Measurements from ENCODE around the gene GRB2.
"Not testable (repeated sequence)": the region's sequence is repeated elsewhere in the genome, so short reads cannot be mapped to it uniquely, and the experiment has no call there.

Gene GRB2

DNA sequence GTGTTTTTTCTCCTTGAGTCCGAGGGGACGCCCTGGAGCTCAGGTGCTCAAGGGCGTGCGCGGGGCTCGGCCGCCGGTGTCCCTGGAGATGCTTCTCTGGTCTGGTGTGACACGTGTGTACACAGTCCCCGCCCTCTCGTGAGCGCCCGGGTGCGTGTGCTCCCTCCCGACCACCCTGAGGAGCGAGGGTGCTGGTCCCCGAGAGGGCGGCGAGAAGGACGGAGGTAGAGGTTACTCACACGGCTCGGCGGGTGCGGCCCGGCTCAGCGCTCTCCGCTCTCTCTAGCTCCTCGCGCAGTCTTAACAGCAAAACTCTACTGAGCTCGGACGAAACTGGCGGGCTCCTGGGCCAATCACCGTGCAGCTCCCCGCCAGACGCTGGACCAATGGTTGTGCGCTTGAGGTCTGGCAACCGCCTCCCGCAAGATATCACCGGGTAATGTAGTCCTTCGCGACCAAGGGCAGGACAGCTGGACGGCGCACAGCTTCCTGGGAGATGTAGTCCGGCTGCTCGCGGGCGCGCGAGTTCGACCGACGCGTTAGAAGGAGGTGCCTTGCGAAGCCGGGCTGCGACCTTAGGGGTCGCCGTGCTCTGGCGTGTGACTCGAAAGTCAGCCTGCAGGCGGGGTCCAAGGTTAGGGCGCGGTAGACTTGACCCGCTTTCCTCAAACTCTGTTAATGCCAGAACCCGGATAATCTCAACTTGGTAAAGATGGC is 116.2 kb downstream of the GRB2 start, which contains the start of gene SLC25A19:
TSS of gene SLC25A19 (minus strand) at position 319 of the 717 bp plus-strand sequence. CDS start 2,669 bp downstream, outside the sequence.
- peak within 1 kb of the TSS; percentile 88 for H3K4me3 ChIP-seq (ENCODE audit: insufficient read depth, low read depth, low read length)
- H3K27me3 ChIP-seq (ENCODE audit: control insufficient read depth, insufficient read depth, low read length, poor library complexity, severe bottlenecking) = peaks cover 18% of the 10 kb centered on the region
- no peaks in the 10 kb centered on the region for H3K4me1 ChIP-seq (ENCODE audit: control insufficient read depth, insufficient read depth, low read length)
- no peak within 1 kb of the TSS for H3K27ac ChIP-seq (ENCODE audit: insufficient read depth, low read depth, low read length, poor library complexity, severe bottlenecking)
- no peaks in the 10 kb centered on the region for H3K9me3 ChIP-seq (ENCODE audit: control insufficient read depth, low read length)
- H3K36me3 ChIP-seq (ENCODE audit: control insufficient read depth, insufficient read depth, low read length) = no peaks in the 10 kb centered on the region
- WGBS, 2 experiments = 0 to 1% methylated on average over 65 of the region's 65 CpGs

GRCh38 chr17:75288770-75289114 is 116.7 kb downstream of the GRB2 start:
- no peaks in the 10 kb centered on the region for H3K9me3 ChIP-seq (ENCODE audit: control insufficient read depth, low read length)
- no peaks in the 10 kb centered on the region for H3K4me1 ChIP-seq (ENCODE audit: control insufficient read depth, insufficient read depth, low read length)
- no peak overlapping the region for H3K27ac ChIP-seq (ENCODE audit: insufficient read depth, low read depth, low read length, poor library complexity, severe bottlenecking)
- 1% methylated on average over 14 of the region's 14 CpGs for WGBS, 2 experiments
- H3K4me3 ChIP-seq (ENCODE audit: insufficient read depth, low read depth, low read length) = peak overlapping the region; percentile 88
- H3K36me3 ChIP-seq (ENCODE audit: control insufficient read depth, insufficient read depth, low read length) = no peaks in the 10 kb centered on the region
- peaks cover 18% of the 10 kb centered on the region for H3K27me3 ChIP-seq (ENCODE audit: control insufficient read depth, insufficient read depth, low read length, poor library complexity, severe bottlenecking)

DNA sequence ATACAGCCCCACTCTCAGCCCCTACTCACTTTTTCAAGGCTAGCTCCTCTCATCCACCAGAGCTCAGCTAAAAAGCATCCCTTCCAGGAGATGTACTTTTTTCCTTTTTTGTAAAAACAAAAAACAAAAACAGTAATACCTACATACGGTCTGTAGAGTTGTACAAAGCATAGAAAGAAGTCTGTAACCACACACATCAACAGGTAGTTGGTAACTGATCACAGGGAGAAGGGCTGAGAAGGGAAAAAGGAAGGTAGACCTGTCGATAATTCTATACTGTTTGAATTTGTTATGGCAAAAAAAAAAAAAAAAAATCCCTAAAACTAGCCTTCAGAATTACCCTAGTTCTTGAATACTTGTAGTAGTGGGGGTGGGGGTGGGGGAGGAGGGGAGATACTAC is 117.1 kb downstream of the GRB2 start:
- Histone ChIP-seq H3K27ac (ENCODE audit: insufficient read depth, low read depth, low read length, poor library complexity, severe bottlenecking) (no peak overlapping the region), H3K27me3 (ENCODE audit: control insufficient read depth, insufficient read depth, low read length, poor library complexity, severe bottlenecking) (peaks cover 18% of the 10 kb centered on the region), H3K4me1 (ENCODE audit: control insufficient read depth, insufficient read depth, low read length) (no peaks in the 10 kb centered on the region), H3K4me3 (ENCODE audit: insufficient read depth, low read depth, low read length) (peak overlapping the region; percentile 88), H3K9me3 (ENCODE audit: control insufficient read depth, low read length) (no peaks in the 10 kb centered on the region), H3K36me3 (ENCODE audit: control insufficient read depth, insufficient read depth, low read length) (no peaks in the 10 kb centered on the region)
- no CpG with 5 or more reads among the region's 2 CpGs for WGBS, 2 experiments

DNA sequence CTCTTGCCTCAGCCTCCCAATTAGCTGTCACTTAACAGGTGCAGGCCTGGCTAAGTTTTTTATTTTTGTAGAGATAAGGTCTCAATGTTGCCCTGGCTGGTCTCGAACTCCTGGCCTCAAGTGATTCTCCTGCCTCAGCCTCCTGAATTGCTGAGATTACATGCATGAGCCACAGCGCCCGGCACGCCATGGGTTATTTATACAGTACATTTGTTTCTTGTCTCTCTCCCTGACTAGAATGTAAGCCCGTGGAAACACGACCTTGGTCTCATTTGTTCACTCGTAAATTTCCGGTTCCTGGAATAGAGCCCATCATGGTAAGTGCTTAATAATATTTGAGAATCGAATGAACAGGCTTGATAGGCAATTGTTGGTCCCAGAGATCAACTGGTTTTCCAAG is 118.3 kb downstream of the GRB2 start:
- peaks cover 18% of the 10 kb centered on the region for H3K27me3 ChIP-seq (ENCODE audit: control insufficient read depth, insufficient read depth, low read length, poor library complexity, severe bottlenecking)
- H3K36me3 ChIP-seq (ENCODE audit: control insufficient read depth, insufficient read depth, low read length) = no peaks in the 10 kb centered on the region
- WGBS, 2 experiments = 94 to 97% methylated on average over 9 of the region's 9 CpGs
- no peaks in the 10 kb centered on the region for H3K4me1 ChIP-seq (ENCODE audit: control insufficient read depth, insufficient read depth, low read length)
- no peaks in the 10 kb centered on the region for H3K9me3 ChIP-seq (ENCODE audit: control insufficient read depth, low read length)
- H3K4me3 ChIP-seq (ENCODE audit: insufficient read depth, low read depth, low read length) = no peak overlapping the region
- no peak overlapping the region for H3K27ac ChIP-seq (ENCODE audit: insufficient read depth, low read depth, low read length, poor library complexity, severe bottlenecking)

- Histone ChIP-seq H3K27ac (ENCODE audit: insufficient read depth, low read depth, low read length, poor library complexity, severe bottlenecking) (no peak overlapping the region), H3K4me1 (ENCODE audit: control insufficient read depth, insufficient read depth, low read length) (no peaks in the 10 kb centered on the region), H3K4me3 (ENCODE audit: insufficient read depth, low read depth, low read length) (no peak overlapping the region), H3K9me3 (ENCODE audit: control insufficient read depth, low read length) (no peaks in the 10 kb centered on the region), H3K27me3 (ENCODE audit: control insufficient read depth, insufficient read depth, low read length, poor library complexity, severe bottlenecking) (peaks cover 15% of the 10 kb centered on the region), H3K36me3 (ENCODE audit: control insufficient read depth, insufficient read depth, low read length) (no peaks in the 10 kb centered on the region)
- 92 to 94% methylated on average over 6 of the region's 6 CpGs for WGBS, 2 experiments
These were observed 120.4 kb downstream of the GRB2 start for GRCh38 chr17:75285123-75285522.

DNA sequence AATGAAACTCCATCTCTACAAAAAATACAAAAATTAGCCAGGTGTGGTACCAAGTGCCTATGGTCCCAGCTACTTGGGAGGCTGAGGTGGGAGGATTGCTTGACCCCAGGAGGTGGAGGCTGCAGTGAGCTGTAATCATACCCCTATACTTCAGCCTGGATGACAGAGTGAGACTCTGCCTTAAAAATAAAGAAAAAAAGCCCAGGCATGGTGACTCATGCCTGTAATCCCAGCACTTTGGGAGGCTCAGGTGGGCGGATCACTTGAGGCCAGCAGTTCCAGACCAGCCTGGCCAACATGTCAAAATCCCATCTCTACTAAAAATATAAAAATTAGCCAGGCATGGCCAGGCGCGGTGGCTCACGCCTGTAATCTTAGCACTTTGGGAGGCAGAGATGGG is 125.3 kb downstream of the GRB2 start:
- H3K27ac ChIP-seq (ENCODE audit: insufficient read depth, low read depth, low read length, poor library complexity, severe bottlenecking); H3K4me3 ChIP-seq (ENCODE audit: insufficient read depth, low read depth, low read length); H3K36me3 ChIP-seq (ENCODE audit: control insufficient read depth, insufficient read depth, low read length); H3K4me1 ChIP-seq (ENCODE audit: control insufficient read depth, insufficient read depth, low read length); H3K9me3 ChIP-seq (ENCODE audit: control insufficient read depth, low read length); H3K27me3 ChIP-seq (ENCODE audit: control insufficient read depth, insufficient read depth, low read length, poor library complexity, severe bottlenecking): not testable (repeated sequence)
- WGBS, 2 experiments = 93 to 95% methylated on average over 4 of the region's 4 CpGs

DNA sequence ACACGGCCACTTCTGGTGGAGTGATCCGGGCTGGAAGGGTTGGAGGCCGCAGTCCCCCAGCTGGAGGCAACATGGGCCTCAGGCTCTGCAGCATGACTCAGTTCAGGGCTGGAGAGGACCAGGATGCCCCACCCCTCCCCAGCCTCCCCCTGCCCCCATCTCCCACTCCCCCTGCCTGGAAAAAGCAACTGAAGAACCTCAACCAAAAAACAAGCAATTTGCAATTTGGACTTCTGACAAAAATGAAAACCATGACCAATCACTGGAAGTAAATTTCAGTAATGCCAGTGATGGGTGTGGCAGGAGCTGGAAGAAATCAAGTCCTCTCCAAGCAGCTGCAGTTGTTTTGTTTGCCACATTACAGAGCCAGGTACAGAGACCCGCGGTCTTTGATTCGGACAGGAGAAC is 127.8 kb downstream of the GRB2 start:
- Histone ChIP-seq H3K36me3 (ENCODE audit: control insufficient read depth, insufficient read depth, low read length) (no peaks in the 10 kb centered on the region), H3K27me3 (ENCODE audit: control insufficient read depth, insufficient read depth, low read length, poor library complexity, severe bottlenecking) (no peaks in the 10 kb centered on the region), H3K4me1 (ENCODE audit: control insufficient read depth, insufficient read depth, low read length) (no peaks in the 10 kb centered on the region), H3K9me3 (ENCODE audit: control insufficient read depth, low read length) (no peaks in the 10 kb centered on the region), H3K27ac (ENCODE audit: insufficient read depth, low read depth, low read length, poor library complexity, severe bottlenecking) (no peak overlapping the region), H3K4me3 (ENCODE audit: insufficient read depth, low read depth, low read length) (no peak overlapping the region)
- WGBS, 2 experiments = 91 to 95% methylated on average over 6 of the region's 6 CpGs

DNA sequence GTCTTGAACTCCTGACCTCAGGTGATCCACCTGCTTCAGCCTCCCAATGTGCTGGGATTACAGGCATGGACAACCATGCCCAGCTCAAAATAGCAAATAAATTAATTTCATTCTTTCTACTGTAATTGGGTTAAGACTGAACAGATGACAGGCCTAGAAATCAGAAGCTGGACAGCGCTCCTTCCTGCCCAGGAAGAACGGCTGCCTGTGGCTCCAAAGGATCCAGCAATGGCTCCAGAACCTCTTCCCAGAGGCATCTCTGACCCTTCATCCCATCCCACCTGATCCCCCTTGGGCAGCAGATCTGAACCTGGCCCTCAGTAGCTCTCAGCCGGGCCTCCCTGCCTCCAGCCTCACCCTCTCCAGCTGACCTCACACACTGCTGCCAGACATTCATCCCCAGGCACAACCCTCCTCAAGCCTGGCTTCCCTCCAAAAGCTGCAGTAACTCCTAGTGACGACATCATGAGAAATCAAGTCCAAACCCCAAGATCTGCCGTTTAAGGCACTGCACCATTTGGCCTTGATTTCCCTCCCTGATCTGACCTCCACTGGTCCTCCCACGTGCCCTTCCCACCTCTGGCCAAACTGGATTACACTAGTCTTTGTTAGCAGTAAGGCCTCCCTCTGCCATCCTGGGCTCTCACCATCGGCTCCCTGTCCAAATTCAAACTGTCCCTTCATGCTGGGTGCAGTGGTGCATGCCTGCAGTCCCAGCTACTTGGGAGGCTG is 131.3 kb downstream of the GRB2 start:
- Histone ChIP-seq H3K4me1 (ENCODE audit: control insufficient read depth, insufficient read depth, low read length) (peaks cover 7% of the 10 kb centered on the region), H3K27ac (ENCODE audit: insufficient read depth, low read depth, low read length, poor library complexity, severe bottlenecking) (no peak overlapping the region), H3K9me3 (ENCODE audit: control insufficient read depth, low read length) (no peaks in the 10 kb centered on the region), H3K36me3 (ENCODE audit: control insufficient read depth, insufficient read depth, low read length) (no peaks in the 10 kb centered on the region), H3K4me3 (ENCODE audit: insufficient read depth, low read depth, low read length) (no peak overlapping the region), H3K27me3 (ENCODE audit: control insufficient read depth, insufficient read depth, low read length, poor library complexity, severe bottlenecking) (peaks cover 7% of the 10 kb centered on the region)
- 91 to 95% methylated on average over 7 of the region's 7 CpGs for WGBS, 2 experiments

- Histone ChIP-seq H3K9me3 (ENCODE audit: control insufficient read depth, low read length) (no peaks in the 10 kb centered on the region), H3K27me3 (ENCODE audit: control insufficient read depth, insufficient read depth, low read length, poor library complexity, severe bottlenecking) (peaks cover 7% of the 10 kb centered on the region), H3K4me1 (ENCODE audit: control insufficient read depth, insufficient read depth, low read length) (peaks cover 7% of the 10 kb centered on the region), H3K4me3 (ENCODE audit: insufficient read depth, low read depth, low read length) (no peak overlapping the region), H3K36me3 (ENCODE audit: control insufficient read depth, insufficient read depth, low read length) (no peaks in the 10 kb centered on the region), H3K27ac (ENCODE audit: insufficient read depth, low read depth, low read length, poor library complexity, severe bottlenecking) (no peak overlapping the region)
- WGBS, 2 experiments = 93 to 99% methylated on average over 3 of the region's 3 CpGs
These were observed 132.7 kb downstream of the GRB2 start for GRCh38 chr17:75272848-75273184.

- WGBS, 2 experiments = 71% methylated on average over 24 of the region's 24 CpGs
- Histone ChIP-seq H3K27ac (ENCODE audit: insufficient read depth, low read depth, low read length, poor library complexity, severe bottlenecking) (no peak overlapping the region), H3K9me3 (ENCODE audit: control insufficient read depth, low read length) (no peaks in the 10 kb centered on the region), H3K4me3 (ENCODE audit: insufficient read depth, low read depth, low read length) (peak overlapping the region; percentile 96), H3K36me3 (ENCODE audit: control insufficient read depth, insufficient read depth, low read length) (no peaks in the 10 kb centered on the region), H3K4me1 (ENCODE audit: control insufficient read depth, insufficient read depth, low read length) (peaks cover 7% of the 10 kb centered on the region), H3K27me3 (ENCODE audit: control insufficient read depth, insufficient read depth, low read length, poor library complexity, severe bottlenecking) (peaks cover 7% of the 10 kb centered on the region)
These were observed 133.3 kb downstream of the GRB2 start for GRCh38 chr17:75271955-75272847.
